HL-60 (cell line): ENCODE results near the gene CCDC15.

Source experiments
- CTCF ChIP-seq: IDR thresholded peaks from one replicate; pipeline ENCODE4 v1.5.1; 2011; ENCODE audit warnings: low read length, control low read depth, inconsistent platforms; ENCODE audit not compliant: insufficient read depth
- GABPA ChIP-seq: IDR thresholded peaks from 2 replicates; pipeline ENCODE4 v1.6.1; 2012; ENCODE audit warnings: low read depth
- POLR2AphosphoS5 ChIP-seq: IDR thresholded peaks from 2 replicates; pipeline ENCODE4 v1.6.1; 2012; ENCODE audit warnings: low read depth
- REST ChIP-seq: IDR thresholded peaks from 2 replicates; pipeline ENCODE4 v1.6.1; 2012; ENCODE audit warnings: low read depth; ENCODE audit not compliant: insufficient replicate concordance

- TF ChIP-seq CTCF (no peak), POLR2AphosphoS5 (no peak), REST (no peak), GABPA (no peak)
Measured at GRCh38 chr11:125001849-125002248, 47.8 kb downstream of the CCDC15 start.
